GM04503 (cell line): Measurements from ENCODE around the gene CALHM2.
"Not testable (repeated sequence)": the region's sequence is repeated elsewhere in the genome, so short reads cannot be mapped to it uniquely, and the experiment has no call there.

ENCODE experiments used
- DNase-seq: peaks from one replicate; pipeline ENCODE4 v3.0.0-alpha.2; 2012; ENCODE audit warnings: low read depth

CALHM2 gene, protein sequence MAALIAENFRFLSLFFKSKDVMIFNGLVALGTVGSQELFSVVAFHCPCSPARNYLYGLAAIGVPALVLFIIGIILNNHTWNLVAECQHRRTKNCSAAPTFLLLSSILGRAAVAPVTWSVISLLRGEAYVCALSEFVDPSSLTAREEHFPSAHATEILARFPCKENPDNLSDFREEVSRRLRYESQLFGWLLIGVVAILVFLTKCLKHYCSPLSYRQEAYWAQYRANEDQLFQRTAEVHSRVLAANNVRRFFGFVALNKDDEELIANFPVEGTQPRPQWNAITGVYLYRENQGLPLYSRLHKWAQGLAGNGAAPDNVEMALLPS

DNA sequence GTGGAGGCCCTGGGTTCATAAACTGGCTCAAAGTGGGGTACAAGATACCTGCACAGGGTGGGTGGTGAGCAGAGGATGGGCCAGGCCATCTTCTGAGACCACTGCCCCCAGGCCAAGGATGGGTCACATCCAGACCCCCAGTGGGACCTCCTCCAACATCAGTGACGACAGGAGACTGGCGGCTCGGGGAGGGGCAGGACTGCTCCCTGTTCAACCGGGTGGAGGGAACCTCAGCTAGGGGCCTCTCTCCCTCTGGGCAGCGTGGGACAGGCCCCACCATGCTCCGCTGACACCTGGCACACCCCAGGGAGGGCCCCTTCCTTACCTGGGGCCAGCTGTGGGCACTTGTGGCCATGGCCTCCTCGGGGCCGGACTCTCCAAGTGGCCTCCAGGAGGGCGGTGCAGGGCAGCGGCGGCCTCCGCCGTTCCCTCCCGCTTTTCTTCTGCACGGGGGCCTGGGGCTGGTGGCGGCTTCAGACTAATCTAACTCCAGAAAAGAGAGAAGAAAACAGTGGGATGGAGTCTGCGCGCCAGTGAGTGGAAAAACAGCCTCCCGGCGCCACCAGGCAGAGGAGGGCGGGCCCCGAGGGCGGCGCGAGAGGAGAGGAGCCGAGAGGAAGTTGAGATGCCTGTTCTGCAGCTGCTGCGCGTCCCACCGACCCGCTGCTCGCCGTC is at the start of gene CALHM2:
Gene CALHM2 (minus strand): TSS at position 540 of the 675 bp plus-strand sequence. CDS start 2,429 bp downstream, outside the sequence.
- DNase-seq, result no peak

DNA sequence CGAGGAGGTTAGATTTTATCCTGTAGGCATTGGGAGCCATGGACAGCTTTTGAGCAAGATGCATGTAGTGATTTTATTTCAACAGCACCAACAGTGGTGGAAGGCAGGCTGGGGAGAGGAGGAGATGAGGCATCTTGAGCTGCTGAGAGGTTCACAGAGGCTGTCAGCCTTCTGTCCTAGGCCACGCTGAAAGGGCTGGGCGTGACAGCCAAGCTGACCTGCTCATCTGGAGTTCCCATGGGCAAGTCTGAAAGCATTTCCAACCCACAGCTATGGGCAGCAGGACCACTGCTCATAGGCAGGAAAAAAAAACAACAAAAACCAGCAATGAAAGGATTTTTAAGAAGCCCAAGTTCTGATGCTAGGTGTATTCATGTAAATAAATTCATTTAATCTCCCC is 49.0 kb upstream of the CALHM2 start:
- DNase-seq, result no peak

DNA sequence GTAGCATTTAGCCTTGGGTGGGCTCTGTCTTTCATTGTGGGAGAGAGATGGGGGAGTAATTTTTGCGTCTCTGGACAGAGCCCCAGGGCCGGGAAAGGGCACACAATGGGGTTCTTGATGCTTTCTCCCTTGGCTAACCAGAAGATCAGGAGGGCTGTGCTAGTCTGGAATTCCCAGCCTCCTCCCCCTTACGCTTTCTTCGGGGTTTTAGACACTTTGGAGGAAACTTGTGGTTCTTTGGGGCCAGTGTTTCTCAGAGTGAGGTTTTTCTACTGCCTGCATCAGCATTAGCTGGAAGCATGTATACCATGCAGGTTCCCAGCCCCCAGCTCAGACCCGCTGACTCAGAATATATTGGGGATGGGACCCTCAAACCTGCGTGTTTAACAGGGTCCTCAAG is 48.3 kb upstream of the CALHM2 start:
- DNase-seq, result no peak

DNA sequence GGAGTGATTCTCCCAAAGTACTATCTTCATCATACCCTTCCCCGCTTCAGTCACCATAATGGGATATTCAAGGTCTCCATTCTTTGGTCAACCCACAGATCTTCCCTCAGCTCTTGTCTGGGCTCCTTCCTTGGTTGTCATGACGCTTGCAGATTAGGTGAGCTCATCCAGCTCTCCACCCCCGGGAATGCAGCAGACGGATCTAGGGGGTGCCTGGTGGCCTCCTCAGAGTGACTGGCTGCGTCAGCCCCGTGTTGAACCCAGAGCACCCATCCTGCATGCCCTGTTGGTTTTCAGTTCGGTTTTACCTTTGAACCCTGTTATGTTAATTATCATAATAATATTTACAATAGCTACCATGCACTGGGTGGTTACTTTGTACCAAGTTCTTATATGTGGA is 47.7 kb upstream of the CALHM2 start:
- DNase-seq, result no peak

DNA sequence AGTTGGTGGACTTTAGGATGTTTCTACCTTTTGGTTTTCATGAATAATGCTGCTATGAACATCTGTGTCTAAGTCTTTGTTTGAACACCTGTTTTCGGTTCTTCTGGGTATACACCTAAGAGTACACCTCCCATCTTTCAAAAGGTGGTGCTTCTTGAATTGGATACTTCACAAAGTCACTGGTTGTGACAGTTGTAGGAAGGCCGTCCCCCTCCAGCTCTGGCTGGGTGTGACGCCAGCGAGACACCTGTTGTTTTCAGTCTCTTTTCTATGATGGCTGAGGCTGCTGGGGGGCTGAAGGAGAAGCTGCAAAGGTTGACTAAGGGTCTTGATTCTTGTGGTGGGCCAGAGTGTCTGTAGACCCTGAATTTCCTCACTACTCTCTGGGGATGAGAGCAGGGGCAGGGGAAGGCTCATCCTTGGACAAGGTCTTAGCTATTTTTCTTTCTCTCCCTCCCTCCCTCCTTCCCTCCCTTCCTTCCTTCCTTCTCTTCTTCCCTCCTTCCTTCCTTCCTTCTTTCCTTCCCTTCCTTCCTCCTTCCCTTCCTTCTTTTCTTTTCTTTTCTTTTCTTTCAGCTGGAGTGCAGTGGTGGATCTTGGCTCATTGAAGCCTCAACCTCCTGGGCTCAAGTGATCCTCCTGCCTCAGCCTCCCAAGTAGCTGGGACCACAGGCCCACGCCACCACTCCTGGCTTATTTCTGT is 46.9 kb upstream of the CALHM2 start:
- DNase-seq, result no peak

DNA sequence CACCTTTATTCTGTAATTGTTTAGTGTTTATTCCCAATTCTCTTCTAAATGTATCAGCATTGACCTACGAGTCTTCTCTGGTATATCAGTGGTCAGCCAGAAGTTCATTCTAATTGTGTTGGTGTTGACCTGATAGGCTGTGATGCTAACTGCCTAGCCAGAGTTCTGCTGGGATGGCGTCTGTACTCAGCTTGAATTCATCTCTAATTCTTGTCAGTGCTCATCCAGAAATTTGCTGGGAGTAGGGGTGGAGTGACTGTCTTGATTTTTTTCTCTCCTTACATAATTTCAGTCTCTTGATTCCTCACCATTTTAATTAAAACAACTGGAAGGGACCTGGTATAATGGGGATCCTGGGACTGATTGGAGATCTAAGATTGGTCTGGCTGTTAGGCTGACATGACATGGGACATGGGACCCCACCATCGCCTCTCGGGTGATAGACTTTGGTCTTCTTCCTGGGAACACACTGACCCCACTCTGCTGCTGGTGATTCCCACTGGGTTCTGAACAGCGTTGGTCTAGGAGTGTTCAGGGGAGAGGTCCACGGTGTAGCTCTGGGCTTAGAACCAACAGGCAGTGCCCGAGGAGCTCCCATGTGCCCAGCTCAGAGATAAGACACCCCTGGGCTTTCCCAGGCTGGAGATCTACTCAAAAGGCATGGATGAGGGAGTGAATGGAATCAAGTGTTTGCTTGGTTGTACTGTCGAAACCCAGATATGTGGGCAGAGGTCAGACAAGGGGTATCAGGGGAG is 45.2 kb upstream of the CALHM2 start:
- no peak for DNase-seq

DNA sequence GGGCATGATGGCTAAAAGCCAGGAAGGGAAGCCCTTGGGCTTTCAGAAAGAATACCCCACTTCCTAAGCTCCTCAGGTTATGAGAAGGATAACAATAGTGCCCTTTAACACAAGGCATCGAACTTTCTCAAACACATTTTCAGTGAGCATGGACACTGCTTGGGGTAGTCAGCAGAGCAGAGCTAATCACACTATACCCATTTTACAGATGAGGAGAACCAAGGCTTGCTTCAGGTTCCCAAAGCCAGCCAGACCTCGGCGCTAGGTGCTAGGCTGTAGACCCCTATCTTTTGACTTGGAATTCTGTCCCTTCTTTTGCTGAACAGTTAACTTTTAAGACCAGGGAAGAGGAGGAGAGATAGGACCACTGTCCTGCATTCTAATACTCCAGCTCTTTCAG is 43.2 kb upstream of the CALHM2 start:
- no peak for DNase-seq

DNA sequence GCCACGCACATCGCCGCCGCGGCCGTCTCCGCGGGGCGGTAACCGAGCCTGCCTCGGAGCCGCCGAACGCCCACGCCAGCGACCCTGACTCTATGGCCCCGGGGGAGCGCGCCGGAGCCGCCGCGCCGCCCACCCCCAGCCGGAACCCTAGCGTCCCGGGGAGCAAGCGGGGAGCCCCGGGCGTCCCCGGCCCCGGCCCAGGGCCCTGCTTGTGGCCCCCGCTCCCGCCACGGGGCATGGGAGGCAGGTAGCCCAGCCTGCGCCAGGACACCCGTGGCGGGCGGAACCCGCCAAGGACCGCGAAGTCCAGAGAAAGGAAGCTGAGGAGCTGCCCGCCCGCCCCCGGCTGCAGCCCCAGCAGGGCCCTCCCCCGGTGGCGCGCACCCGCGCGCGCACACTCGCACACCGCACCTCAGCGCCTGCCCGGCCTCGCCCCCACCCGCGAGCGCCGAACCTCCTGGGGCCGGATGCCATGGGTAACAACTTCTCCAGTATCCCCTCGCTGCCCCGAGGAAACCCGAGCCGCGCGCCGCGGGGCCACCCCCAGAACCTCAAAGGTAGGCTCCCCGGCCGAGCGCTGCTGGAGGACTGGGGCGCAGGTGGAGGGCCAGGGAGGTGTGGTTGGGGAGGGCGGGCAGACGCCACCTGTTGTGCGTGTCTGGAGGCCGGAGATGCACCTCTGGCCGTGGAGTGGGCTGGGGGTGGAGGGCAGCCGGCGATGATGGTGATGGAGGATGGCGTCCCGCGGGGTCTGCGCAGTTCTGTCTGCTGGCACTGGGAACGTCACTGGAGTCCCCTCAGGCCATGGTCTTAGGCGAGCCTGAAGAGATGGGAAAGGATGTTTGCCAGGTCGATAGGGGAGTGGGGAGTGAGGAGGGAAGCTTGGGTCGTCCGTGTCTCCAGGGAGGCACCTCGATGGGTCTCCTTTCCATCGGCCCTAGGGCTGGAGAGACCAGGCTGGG is 42.0 kb upstream of the CALHM2 start:
- no peak for DNase-seq

DNA sequence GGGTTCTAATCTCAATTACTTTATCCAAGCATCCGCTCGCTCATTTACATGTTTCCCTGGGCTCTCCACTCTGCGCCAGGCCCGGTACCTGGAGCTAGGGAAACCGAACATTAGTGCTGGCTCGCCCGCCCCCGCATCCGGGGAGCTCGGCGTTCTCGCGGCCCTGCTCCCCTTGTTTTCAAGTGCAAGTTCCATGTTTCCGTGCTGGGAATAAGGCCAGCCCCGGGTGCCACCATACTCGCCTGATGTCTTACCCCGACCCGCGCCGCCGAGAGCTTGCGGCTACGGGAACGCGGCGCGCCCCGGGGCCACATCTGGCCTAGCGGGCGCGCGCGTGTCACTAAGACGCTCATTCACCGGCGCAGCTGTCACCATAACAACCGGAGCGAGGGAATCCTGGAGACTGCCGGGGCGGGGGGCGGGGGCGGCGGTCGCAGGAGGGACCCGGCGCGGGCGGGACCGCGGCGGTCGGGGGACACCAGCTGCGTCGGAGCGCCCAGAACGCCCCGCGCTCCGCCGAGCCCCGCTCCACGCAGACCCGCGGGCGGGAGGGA is 41.3 kb upstream of the CALHM2 start, which contains the start of gene NEURL1:
Gene NEURL1 (plus strand): TSS at position 344 of the 554 bp plus-strand sequence. CDS start 683 bp downstream, outside the sequence.
- no peak for DNase-seq

DNA sequence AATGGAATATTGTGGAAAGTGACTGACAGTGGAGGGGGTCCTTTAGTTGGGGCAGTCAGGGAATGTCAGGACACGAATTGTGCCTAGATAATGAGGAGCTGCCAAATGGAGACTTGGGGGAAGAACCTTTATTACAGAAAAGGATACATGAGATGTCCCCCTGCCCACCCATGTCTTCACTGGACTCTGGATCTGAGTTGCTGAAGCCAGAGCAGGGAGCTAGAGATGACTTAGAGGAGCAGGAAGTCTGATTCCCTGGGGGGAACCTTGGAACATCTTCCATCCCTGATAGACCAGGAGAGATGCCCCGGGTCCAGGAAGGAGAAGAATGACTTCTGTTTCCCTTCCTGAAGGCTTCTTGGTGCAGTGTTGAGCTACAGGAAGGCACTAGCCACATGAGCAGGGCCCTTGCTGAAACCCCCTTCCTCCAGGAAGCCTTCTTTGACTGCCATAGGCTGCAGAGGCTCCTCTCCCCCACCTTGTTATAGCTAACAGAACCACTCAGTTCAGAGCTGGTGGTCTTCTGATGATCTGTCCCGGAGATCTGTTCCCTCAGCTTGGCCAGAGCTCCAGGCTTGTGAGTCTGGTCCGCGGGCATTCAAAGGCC is 40.6 kb upstream of the CALHM2 start:
- DNase-seq, result no peak

DNA sequence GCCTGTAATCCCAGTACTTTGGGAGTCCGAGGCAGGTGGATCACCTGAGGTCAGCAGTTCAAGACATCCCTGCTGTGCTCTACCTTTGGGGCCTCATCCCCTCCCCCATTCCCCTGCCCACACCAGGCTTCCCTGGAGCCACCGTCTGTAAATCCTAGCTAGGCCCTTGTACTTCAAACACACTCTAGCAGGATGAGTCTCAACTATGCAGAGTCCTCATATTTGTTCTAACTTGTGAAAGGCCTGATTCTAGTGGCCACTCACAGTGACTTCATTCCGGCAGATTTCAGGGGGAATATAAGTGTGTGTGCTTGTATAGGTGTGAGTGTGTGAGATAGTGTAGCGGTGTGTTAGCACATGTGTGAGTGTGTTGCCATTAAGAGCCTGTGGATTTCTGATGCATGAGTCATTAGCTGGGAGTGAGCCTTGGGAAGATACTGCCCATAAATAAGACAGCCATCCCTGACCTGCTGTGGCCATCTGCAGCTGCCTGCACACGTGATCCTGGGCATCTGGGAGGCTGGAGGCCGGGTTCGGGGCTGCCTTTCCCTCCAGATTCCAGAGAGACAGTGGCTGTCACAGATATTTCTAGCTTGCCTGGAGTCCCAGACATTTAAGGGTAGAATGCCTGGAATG is 39.7 kb upstream of the CALHM2 start:
- peak; percentile 90 for DNase-seq

DNA sequence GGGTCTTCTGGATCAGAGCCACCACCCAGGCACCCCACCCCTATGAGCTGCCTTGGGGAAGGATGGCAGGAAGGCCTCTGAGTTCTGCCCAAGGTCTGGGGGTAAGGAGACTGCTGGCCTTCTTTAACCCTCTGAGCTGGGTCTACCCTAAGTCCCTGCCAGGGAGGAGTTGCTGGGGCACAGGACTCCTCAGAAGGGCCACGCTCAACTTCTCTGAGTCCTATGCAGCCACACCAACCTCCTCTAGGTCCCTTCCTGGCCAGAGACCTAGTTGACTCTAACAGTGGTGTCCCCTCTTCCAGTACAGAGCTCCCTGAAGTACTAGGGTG is 38.8 kb upstream of the CALHM2 start:
- no peak for DNase-seq

DNA sequence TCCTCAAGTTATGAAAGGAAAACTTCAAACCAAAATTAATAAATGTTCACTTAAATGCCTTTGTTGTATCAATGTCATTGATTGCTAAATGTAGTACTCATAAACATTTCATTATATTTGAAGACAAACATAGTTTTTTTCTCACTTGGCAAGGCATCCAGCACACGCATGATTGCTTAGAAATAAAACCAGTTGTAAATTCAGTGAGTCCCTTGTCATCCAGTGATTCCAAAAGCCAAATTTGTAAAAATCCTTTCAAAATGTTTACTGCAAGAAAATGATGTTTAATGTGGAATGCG is 35.2 kb upstream of the CALHM2 start:
- DNase-seq, result no peak

DNA sequence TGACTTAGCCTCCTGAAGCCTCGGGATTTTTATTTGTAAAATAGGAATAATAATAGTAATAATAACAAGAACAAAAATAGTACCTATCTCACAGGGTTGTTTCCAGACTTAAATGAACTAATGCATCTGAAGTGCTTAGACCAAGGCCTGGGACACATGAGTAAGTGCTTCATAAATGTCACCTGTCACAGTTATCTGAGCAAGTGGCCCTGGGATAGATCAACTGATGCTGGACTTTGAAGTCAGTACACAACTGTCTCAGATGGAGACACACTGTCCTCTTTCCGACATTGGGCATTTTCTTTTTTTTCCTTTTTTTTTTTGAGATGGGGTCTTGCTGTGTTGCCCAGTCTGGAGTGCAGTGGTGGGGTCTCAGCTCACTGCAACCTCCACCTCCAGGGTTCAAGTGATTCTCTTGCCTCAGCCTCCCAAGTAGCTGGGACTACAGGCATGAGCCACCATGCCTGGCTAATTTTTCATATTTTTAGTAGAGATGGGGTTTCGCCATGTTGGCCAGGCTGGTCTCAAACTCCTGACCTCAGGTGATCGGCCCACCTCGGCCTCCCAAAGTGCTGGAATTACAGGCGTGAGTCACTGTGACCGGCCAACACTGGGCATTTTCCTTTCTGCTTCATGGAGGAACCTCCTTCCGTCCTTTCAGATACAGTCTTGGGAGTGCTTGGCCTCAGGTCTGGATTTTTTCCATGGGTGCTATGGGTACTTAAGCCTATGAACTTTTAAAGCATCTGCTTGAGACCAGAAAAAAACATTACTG is 34.7 kb upstream of the CALHM2 start:
- DNase-seq, result not testable (repeated sequence)

DNA sequence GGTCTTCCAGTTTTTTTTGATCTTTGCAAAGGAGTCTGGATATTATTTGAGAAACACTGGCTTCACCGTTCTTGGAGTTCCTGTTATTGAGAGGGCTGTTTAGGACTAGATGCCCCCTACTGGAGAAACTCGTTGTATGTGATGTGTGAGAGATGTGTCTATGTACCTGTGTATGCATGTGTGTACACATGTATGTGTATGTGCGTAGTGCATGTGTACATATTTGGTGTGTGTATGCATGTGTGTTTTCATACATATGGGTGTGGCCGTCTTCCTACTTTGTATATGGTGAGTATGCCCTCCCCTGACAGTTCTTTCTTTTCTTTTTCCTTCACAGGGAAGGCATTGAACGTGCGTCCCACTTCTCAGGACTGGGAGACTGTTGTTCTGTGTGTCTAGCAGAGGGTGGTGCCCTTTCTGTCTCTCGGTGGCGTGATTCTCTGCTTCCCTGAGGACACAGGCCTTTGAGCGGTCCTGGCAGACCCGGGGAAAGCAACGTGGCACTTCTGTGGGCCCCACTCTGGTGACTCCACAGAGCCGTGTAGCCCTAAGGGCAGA is 29.9 kb upstream of the CALHM2 start:
- peak; percentile 19 for DNase-seq

DNA sequence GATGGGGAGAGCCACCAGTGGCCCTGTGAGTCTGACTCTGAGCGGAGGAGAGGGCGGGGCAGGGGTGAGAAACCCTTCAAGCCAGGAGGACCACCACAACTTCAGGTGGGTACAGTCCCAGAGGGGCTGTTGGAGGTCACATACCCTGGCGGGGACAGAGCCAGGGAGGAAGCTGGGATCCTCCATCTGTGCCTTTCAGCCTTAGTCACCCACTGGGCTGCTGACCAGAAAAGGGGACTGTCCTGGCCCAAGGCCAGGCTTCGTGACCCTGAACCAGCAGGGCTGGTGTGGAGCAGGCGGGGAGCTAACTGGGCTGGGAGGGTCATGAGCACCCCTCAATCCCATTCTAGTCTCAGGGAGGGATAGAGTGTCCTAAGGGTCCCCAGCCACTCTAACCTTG is 28.4 kb upstream of the CALHM2 start:
- DNase-seq, result peak; percentile 15

DNA sequence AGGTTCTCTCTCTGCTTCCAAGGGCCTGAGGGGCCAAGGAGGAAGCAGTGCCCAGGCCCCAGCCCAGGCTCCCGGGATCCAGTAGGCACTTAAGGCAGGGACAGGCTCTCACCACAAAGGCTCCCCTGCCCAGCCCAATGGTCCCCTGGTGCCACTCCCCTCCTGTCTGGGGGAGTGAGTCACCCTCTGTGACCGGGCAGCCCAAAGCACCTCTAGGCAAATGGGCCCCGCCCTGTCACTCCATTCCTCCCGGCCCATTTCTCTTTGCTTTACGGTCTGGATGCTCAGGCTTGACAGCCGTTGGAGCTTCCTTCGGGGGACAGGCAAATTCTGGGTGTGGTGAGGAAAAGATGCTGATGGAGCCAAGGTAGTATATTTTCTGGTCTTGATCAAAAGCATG is 27.0 kb upstream of the CALHM2 start, which contains the start of gene CALHM3:
Gene CALHM3 (minus strand): TSS at position 106 of the 400 bp plus-strand sequence. CDS start 208 bp downstream, outside the sequence.
- DNase-seq, result no peak

DNA sequence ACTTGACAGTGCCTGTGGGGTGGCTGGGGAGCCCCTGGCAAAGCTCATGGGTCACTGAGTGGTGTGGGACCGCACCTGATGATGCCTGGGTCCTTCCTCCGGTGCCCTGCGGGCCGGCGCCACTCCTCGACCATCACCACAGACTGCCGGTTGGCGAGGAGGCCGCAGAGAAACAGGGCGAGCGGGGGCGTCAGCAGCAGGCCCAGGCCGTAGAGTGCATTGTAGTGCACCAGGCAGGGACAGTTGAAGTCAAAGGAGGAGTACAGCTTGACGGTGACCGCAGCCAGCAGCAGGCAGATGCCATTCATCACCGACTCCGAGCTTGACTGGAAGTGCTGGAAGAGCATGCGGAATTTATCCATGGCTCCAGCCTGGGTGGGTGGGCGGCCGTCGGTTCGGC is 26.5 kb upstream of the CALHM2 start:
- no peak for DNase-seq
